ENCODE measurements around the gene R3HDM4. TPM values are rescaled to one million over a fixed set of nuclear protein-coding genes. Genes with fewer than 3 reads are reported as not detected.

R3HDM4 gene
- total and polyA plus RNA-seq, 2 donors (not counting 3 experiments of a cell fraction or from before 2014, with no cell fraction given): 51.8 to 53.9 TPM

- CTCF ChIA-PET: no interaction called here
- no TSS peak for BruUV-seq (replicated peaks)
Observed at GRCh38 chr19:884420-885211, 28.4 kb downstream of the R3HDM4 start.

More at GRCh38 chr19:884420-885211, 28.4 kb downstream of the R3HDM4 start:
- Histone ChIP-seq H3K9me1 (replicated peaks; ENCODE audit: control insufficient read depth, extremely low read depth, insufficient read depth, low read length) (no peaks in the 10 kb centered on the region), H4K20me1 (replicated peaks; ENCODE audit: control insufficient read depth, extremely low read depth, insufficient read depth, low read length) (no peaks in the 10 kb centered on the region), H3K4me1 (ENCODE audit: control insufficient read depth, extremely low read depth, insufficient read depth, low read length) (no peaks in the 10 kb centered on the region), H3K36me3 (ENCODE audit: control insufficient read depth in 2 of 2, extremely low read depth in 1 of 2, insufficient read depth in 2 of 2, low read length in 2 of 2) (peaks cover 8 to 39% of the 10 kb centered on the region in 2 experiments), H3K27me3 (ENCODE audit: control insufficient read depth in 2 of 2, insufficient read depth in 2 of 2, low read length in 2 of 2) (no peaks in the 10 kb centered on the region), H3K4me3 (replicated peaks in 1 of 3; ENCODE audit: insufficient read depth in 1 of 3, low read depth in 1 of 3, low read length in 3 of 3) (no peak overlapping the region), H3K9ac (replicated peaks; ENCODE audit: extremely low read depth, insufficient read depth, low read length) (no peak overlapping the region), H3K4me2 (ENCODE audit: insufficient read depth, low read length) (no peak overlapping the region), H3K9me3 (replicated peaks; ENCODE audit: control insufficient read depth, insufficient read depth, low read length) (no peaks in the 10 kb centered on the region), H2AFZ (ENCODE audit: low read depth, low read length) (no peak overlapping the region), H3K27ac (ENCODE audit: insufficient read depth, low read depth, low read length) (no peak overlapping the region), H3K79me2 (ENCODE audit: control insufficient read depth, insufficient read depth, low read length) (no peaks in the 10 kb centered on the region)
- FAIRE-seq: no peak
- TF ChIP-seq POLR2A (IDR thresholded peaks at IDR 0.05; ENCODE audit: low read depth, low read length) (no peak), FOS (IDR thresholded peaks at IDR 0.05; ENCODE audit: borderline replicate concordance, insufficient read depth, low read length) (no peak), MAX (IDR thresholded peaks at IDR 0.05; ENCODE audit: insufficient read depth, insufficient read length) (no peak), EZH2 (IDR thresholded peaks at IDR 0.05; ENCODE audit: borderline replicate concordance, low read depth, low read length, severe bottlenecking) (no peak), CTCF (IDR thresholded peaks at IDR 0.05; ENCODE audit: extremely low read depth in 1 of 2, insufficient read depth in 1 of 2, low read depth in 1 of 2, low read length in 2 of 2) (no peak), GATA2 (IDR thresholded peaks at IDR 0.05; ENCODE audit: insufficient read depth, insufficient read length, low read depth, low read length) (no peak), MYC (IDR thresholded peaks at IDR 0.05; ENCODE audit: low read depth, low read length) (no peak), POLR2AphosphoS5 (IDR thresholded peaks at IDR 0.05; ENCODE audit: insufficient read depth, low read depth, low read length) (no peak), JUN (IDR thresholded peaks at IDR 0.05; ENCODE audit: borderline replicate concordance, insufficient read depth, insufficient read length, low read depth) (no peak)
- intact Hi-C loops (cut with micrococcal nuclease): no loop called here
- no peak for DNase-seq (ENCODE audit: low read depth, low spot score)
- dilution Hi-C loops (cut with MboI; ENCODE audit: extremely low pct_ligation_motif_present, low sequenced_read_pairs): no loop called here
- POLR2A ChIA-PET: no interaction called here

All from endothelial cell of umbilical vein (primary cell).